Heart right ventricle (tissue), 16 donors: ENCODE data around the gene SPATS2. TPM values are rescaled to one million over a fixed set of nuclear protein-coding genes. Genes with fewer than 3 reads are reported as not detected.

ENCODE experiments used
- ATAC-seq, 8 donors: fragments of 200-7000 bp; cut with Tn5 transposase; one replicate each; pipeline ENCODE4 v1.9.1; 2020; ENCODE audit warnings: mild to moderate bottlenecking in 8 of 8, moderate library complexity in 8 of 8, moderate number of reproducible peaks in 1 of 8
- DNase-seq, 2 donors: peaks; one replicate each; pipeline ENCODE4 v3.0.0-alpha.2; 2020
- H3K27ac ChIP-seq, 10 donors: fragments of 200-600 bp; sonication (generic) in 2 of 10; one replicate each; pipeline versions ENCODE4 v1.5.0 to v1.8.0; 2020 to 2022; ENCODE audit warnings: mild to moderate bottlenecking in 3 of 10
- H3K27me3 ChIP-seq, 7 donors: fragments of 200-600 bp; one replicate each; pipeline ENCODE4 v1.8.0; 2021 to 2022; ENCODE audit warnings: mild to moderate bottlenecking in 2 of 7
- H3K36me3 ChIP-seq, 9 donors: fragments of 200-600 bp; sonication (generic) in 1 of 9; one replicate each; pipeline versions ENCODE4 v1.5.0 to v1.8.0; 2020 to 2022; ENCODE audit warnings: mild to moderate bottlenecking in 2 of 9
- H3K4me1 ChIP-seq, 9 donors: fragments of 200-600 bp; sonication (generic) in 1 of 9; one replicate each; pipeline versions ENCODE4 v1.5.0 to v1.8.0; 2020 to 2022; ENCODE audit warnings: mild to moderate bottlenecking in 4 of 9
- H3K4me3 ChIP-seq, 10 donors: fragments of 200-600 bp; sonication (generic) in 2 of 10; one replicate each; pipeline versions ENCODE4 v1.5.0 to v1.8.0; 2020 to 2022; ENCODE audit warnings: mild to moderate bottlenecking in 7 of 10, moderate library complexity in 2 of 10
- H3K9me3 ChIP-seq, 11 donors: fragments of 200-600 bp in 10 of 11; sonication (generic) in 2 of 11; one replicate each; pipeline versions ENCODE4 v1.5.0 to v1.8.0; 2013 to 2022; ENCODE audit warnings: mild to moderate bottlenecking in 2 of 11, control low read depth in 1 of 11, moderate library complexity in 1 of 11
- CTCF ChIP-seq, 9 donors: fragments of 200-600 bp; sonication (generic) in 2 of 9; IDR thresholded peaks; one replicate each; pipeline versions ENCODE4 v1.5.0 to v1.8.0; 2021 to 2022; ENCODE audit warnings: antibody characterized with exemption in 9 of 9, mild to moderate bottlenecking in 5 of 9, moderate library complexity in 1 of 9
- WGBS, 2 donors: extraction: QIAGEN DNeasy Blood & Tissue Kit; methylation state at CpG; one replicate each; pipeline ENCODE4 v1.1.7; 2013; ENCODE audit warnings: inconsistent platforms in 1 of 2; 5-methylcytosine and 5-hydroxymethylcytosine counted together
- intact Hi-C, 10 donors: fragments of 100-400 bp; cut with DNase I; formaldehyde crosslinking; loops; one replicate each; pipeline versions ENCODE4 v1.11.1 to v1.14.2; 2022
- polyA plus RNA-seq, 2 donors: library from polyadenylated mRNA; stranded (reverse); fragments of 200-250 nt; gene quantifications; one replicate each; pipeline ENCODE4 v1.2.3, GENCODE V29; 2013
- total RNA-seq, 10 donors: library from RNA; stranded (reverse); fragmentation: NEBNext Ultra II Directional in 3 of 10; extraction: Animal tissue kit (Norgen Biotek cat#: 25700) in 3 of 10; gene quantifications; one replicate each; pipeline versions ENCODE4 v1.2.1 to v1.2.4, GENCODE V29; 2021 to 2023
- donor health status: Arrhythmogenic right ventricular cardiomyopathy.
- donor health status: ischemic (EF 13 %, LVEDD 7.1; RV severe dilation, severe dysfunction).
- donor health status: healthy with polysubstance abuse.
- donor health status: DM: no; HTN: yes; CAD: no.
- donor health status: DM: no; HTN: no; CAD: no.
- donor health status: ischemic (EF 25% LVEDD 6.9; RV normal size, moderate dysfunction).
- donor health status: ischemic (EF 25% LVEDD 5.7; RV mildly dilated, moderate dysfunction).
- donor health status: healthy.
- donor health status: DM: yes; HTN: yes; CAD: no.
- donor health status: Ischemic cardiomyopathy.
- donor health status: ischemic (EF 35%, LVEDD 5.7; RV mildly dilated, moderate dysfunction).
- donor health status: nonischemic (EF 11% LVEDD 7.7; RV severe dilation, severe dysfunction).
- donor health status: DM: yes; HTN: yes; CAD: no.
- donor health status: PGD.
- donor health status: ischemic (EF 29% LVEDD 5.4; RV normal size, mild dysfunction).
- donor health status: nonischemic (EF 23%, LVEDD 6.1; RV moderate dilation, normal function).

The SPATS2 gene
- total and polyA plus RNA-seq, 12 donors: 3.5 to 11.5 (median 5.1) TPM

GRCh38 chr12:49451468-49452259 lies 84.4 kb downstream of the SPATS2 start:
- Histone ChIP-seq H3K36me3 (no peaks in the 10 kb centered on the region), H3K9me3 (peaks cover 0 to 20% (median 0%) of the 10 kb centered on the region in 11 donors), H3K27me3 (no peaks in the 10 kb centered on the region), H3K4me1 (peaks cover 0 to 9% (median 0%) of the 10 kb centered on the region in 9 donors), H3K27ac (no peak overlapping the region), H3K4me3 (no peak overlapping the region)
- 91 to 93% methylated on average over 3 of the region's 3 CpGs for WGBS, 2 donors
- ATAC-seq: no peak
- DNase-seq: no peak
- intact Hi-C loops: no loop called here
- no peak for TF ChIP-seq CTCF (IDR thresholded peaks at IDR 0.05)

- H3K36me3 ChIP-seq: no peaks in the 10 kb centered on the region
- no peaks in the 10 kb centered on the region for H3K9me3 ChIP-seq
- intact Hi-C loops: no loop called here
- TF ChIP-seq CTCF (IDR thresholded peaks at IDR 0.05): no peak
- H3K27ac ChIP-seq: no peak overlapping the region
- DNase-seq (no peak), ATAC-seq (no peak)
- peaks cover 0 to 11% (median 0%) of the 10 kb centered on the region in 9 donors for H3K4me1 ChIP-seq
- WGBS, 2 donors: 98 to 99% methylated on average over 6 of the region's 6 CpGs
- no peaks in the 10 kb centered on the region for H3K27me3 ChIP-seq
- no peak overlapping the region for H3K4me3 ChIP-seq
Measured at GRCh38 chr12:49455501-49455900, 88.2 kb downstream of the SPATS2 start.

GRCh38 chr12:49456131-49456679 lies 88.9 kb downstream of the SPATS2 start:
- Histone ChIP-seq H3K36me3 (no peaks in the 10 kb centered on the region), H3K4me1 (peaks cover 0 to 17% (median 4%) of the 10 kb centered on the region in 9 donors), H3K9me3 (no peaks in the 10 kb centered on the region), H3K27ac (no peak overlapping the region), H3K27me3 (no peaks in the 10 kb centered on the region), H3K4me3 (no peak overlapping the region)
- 36 to 64% methylated on average over 2 of the region's 2 CpGs for WGBS, 2 donors
- TF ChIP-seq CTCF (IDR thresholded peaks at IDR 0.05): no peak
- intact Hi-C loops: no loop called here
- ATAC-seq: peak in 4 of 8 donors; percentile 49 to 64 (median 50)
- no peak for DNase-seq

GRCh38 chr12:49458816-49459215 lies 91.6 kb downstream of the SPATS2 start:
- no peak overlapping the region for H3K27ac ChIP-seq
- H3K4me1 ChIP-seq: peaks cover 0 to 33% (median 17%) of the 10 kb centered on the region in 9 donors
- whole genome bisulfite sequencing, 2 donors: 97 to 99% methylated on average over 3 of the region's 3 CpGs
- DNase-seq (no peak), ATAC-seq (no peak)
- TF ChIP-seq CTCF (IDR thresholded peaks at IDR 0.05): no peak
- H3K4me3 ChIP-seq: no peak overlapping the region
- no peaks in the 10 kb centered on the region for H3K36me3 ChIP-seq
- H3K27me3 ChIP-seq: no peaks in the 10 kb centered on the region
- intact Hi-C loops: no loop called here
- no peaks in the 10 kb centered on the region for H3K9me3 ChIP-seq
